HUDEP-2 (cell line): ENCODE results near the gene MEAK7.
"Not testable (repeated sequence)": the region's sequence is repeated elsewhere in the genome, so short reads cannot be mapped to it uniquely, and the experiment has no call there.

Experiments used
- DNase-seq, 76 experiments: peaks; one replicate each; lab custom pipeline; 2025; ENCODE audit not compliant: unreplicated experiment in 76 of 76; lab: John Stamatoyannopoulos, UW

Gene MEAK7

GRCh38 chr16:84534815-84535214, 30.4 kb upstream of the MEAK7 start:
- DNase-seq, result no peak

GRCh38 chr16:84532855-84533486, 28.5 kb upstream of the MEAK7 start:
- DNase-seq, result peak in 1 of 76 experiments; percentile 3

GRCh38 chr16:84532291-84532724, 27.8 kb upstream of the MEAK7 start:
- DNase-seq, result no peak

GRCh38 chr16:84531671-84532111, 27.2 kb upstream of the MEAK7 start:
- DNase-seq, result no peak

GRCh38 chr16:84530590-84530989, 26.1 kb upstream of the MEAK7 start:
- no peak for DNase-seq

GRCh38 chr16:84529607-84530006, 25.1 kb upstream of the MEAK7 start:
- DNase-seq, result no peak

- DNase-seq, result no peak
These were observed 23.9 kb upstream of the MEAK7 start for GRCh38 chr16:84528322-84528721.

GRCh38 chr16:84527532-84528269, 23.2 kb upstream of the MEAK7 start:
- DNase-seq, result no peak

- no peak for DNase-seq
These were observed 22.5 kb upstream of the MEAK7 start for GRCh38 chr16:84526794-84527531.

- DNase-seq, result not testable (repeated sequence)
These were observed 20.6 kb upstream of the MEAK7 start for GRCh38 chr16:84524941-84525581.

- DNase-seq, result no peak
These were observed 20.0 kb upstream of the MEAK7 start for GRCh38 chr16:84524346-84524920.

GRCh38 chr16:84521497-84521770, 17.0 kb upstream of the MEAK7 start:
- DNase-seq, result no peak

- DNase-seq, result no peak
These were observed 16.5 kb upstream of the MEAK7 start for GRCh38 chr16:84520725-84521496.

- no peak for DNase-seq
These were observed 15.4 kb upstream of the MEAK7 start for GRCh38 chr16:84519855-84520254.

- no peak for DNase-seq
These were observed 14.4 kb upstream of the MEAK7 start for GRCh38 chr16:84518804-84519341.

GRCh38 chr16:84518220-84518619, 13.8 kb upstream of the MEAK7 start:
- not testable (repeated sequence) for DNase-seq

- DNase-seq, result no peak
These were observed 12.9 kb upstream of the MEAK7 start for GRCh38 chr16:84517366-84517765.

- DNase-seq, result no peak
These were observed 10.7 kb upstream of the MEAK7 start for GRCh38 chr16:84514874-84515835.
